Thyroid gland (tissue), 4 donors: ENCODE results near the gene PPIF.

Experiments used
- CTCF ChIP-seq, 6 experiments: fragments of 200-600 bp in 3 of 6; fragments of 450-650 bp in 3 of 6; sonication (generic) in 3 of 6; IDR thresholded peaks; one replicate each; pipeline ENCODE4 v1.5.1; 2016 to 2019; ENCODE audit warnings: antibody characterized with exemption in 6 of 6, mild to moderate bottlenecking in 2 of 6, inconsistent platforms in 1 of 6, moderate library complexity in 1 of 6
- POLR2A ChIP-seq, 2 donors: fragments of 450-650 bp; IDR thresholded peaks; one replicate each; pipeline ENCODE4 v1.6.1; 2017; ENCODE audit warnings: antibody characterized with exemption in 2 of 2, mild to moderate bottlenecking in 2 of 2, moderate library complexity in 1 of 2

- TF ChIP-seq CTCF (IDR thresholded peaks at IDR 0.05): no peak
- TF ChIP-seq POLR2A (IDR thresholded peaks at IDR 0.05): no peak
Observed at GRCh38 chr10:79386637-79387465, 39.6 kb downstream of the PPIF start.
